ENCODE data around the gene ODAD4. TPM values are rescaled to one million over a fixed set of nuclear protein-coding genes. Genes with fewer than 3 reads are reported as not detected.
"Not testable (repeated sequence)": the region's sequence is repeated elsewhere in the genome, so short reads cannot be mapped to it uniquely, and the experiment has no call there.

The ODAD4 gene
- total RNA-seq, 8 experiments from 2014 or later = 0.31 to 10.4 (median 4.6) TPM

DNA sequence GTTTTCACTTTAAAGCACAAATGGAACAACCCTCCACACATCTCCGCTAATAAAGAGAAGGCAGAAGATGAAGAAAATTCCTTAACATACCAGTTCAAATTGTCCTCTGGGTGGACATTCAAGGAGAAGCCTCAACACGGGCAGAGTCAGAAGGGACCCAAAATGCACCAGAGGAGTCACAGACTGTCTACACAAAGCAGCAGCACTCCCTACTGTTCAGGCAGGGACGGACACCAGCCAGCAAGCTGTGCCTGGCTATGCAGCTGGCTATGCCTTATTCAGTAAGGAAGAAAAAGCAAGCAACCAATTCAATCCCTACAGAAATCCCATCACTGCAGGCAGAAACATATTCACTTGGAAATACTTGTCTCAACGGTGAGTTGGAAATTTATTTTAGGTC, 78.8 kb downstream of the ODAD4 start:
- Histone ChIP-seq H3K4me3 (no peak overlapping the region), H3K27ac (no peak overlapping the region), H3K4me1 (replicated peaks in 1 of 2) (no peaks in the 10 kb centered on the region)
- WGBS, 10 experiments = 80 to 100% (median 92%) methylated on average over 1 to 4 of the region's 4 CpGs; no CpG with 5 or more reads in 1 of the 10 experiments
- in situ Hi-C loops (cut with MboI; ENCODE audit: low pct_unique_long_range_greater_than_20kb in 2 of 9, low sequenced_read_pairs in 9 of 9, unreplicated experiment in 9 of 9) = no loop called here
- ATAC-seq (replicated peaks in 6 of 8) = peak in 2 of 8 experiments; percentile 14 to 34

DNA sequence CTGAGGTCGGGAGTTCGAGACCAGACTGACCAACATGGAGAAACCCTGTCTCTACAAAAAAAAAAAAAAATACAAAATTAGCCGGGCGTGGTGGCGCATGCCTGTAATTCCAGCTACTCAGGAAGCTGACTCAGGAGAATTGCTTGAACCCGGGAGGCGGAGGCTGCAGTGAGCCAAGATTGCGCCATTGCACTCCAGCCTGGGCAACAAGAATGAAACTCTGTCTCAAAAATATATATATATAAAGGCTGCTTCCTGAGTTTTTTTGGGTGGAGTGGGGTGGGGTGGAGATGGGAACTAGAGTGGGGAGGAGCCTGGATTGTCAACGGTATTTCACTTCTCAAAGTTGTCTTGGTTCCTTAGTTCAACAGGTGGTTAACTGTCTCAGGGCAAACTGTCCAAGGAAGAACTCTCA, 79.9 kb downstream of the ODAD4 start:
- H3K4me1 ChIP-seq (replicated peaks in 1 of 2); in situ Hi-C loops (cut with MboI; ENCODE audit: low pct_unique_long_range_greater_than_20kb in 2 of 9, low sequenced_read_pairs in 9 of 9, unreplicated experiment in 9 of 9); H3K4me3 ChIP-seq; H3K27ac ChIP-seq: not testable (repeated sequence)
- 11 to 100% (median 93%) methylated on average over 2 to 8 of the region's 9 CpGs; no CpG with 5 or more reads in 3 of the 10 experiments for WGBS, 10 experiments
- peak in 2 of 8 experiments; percentile 83 to 89 for ATAC-seq (replicated peaks in 6 of 8)

DNA sequence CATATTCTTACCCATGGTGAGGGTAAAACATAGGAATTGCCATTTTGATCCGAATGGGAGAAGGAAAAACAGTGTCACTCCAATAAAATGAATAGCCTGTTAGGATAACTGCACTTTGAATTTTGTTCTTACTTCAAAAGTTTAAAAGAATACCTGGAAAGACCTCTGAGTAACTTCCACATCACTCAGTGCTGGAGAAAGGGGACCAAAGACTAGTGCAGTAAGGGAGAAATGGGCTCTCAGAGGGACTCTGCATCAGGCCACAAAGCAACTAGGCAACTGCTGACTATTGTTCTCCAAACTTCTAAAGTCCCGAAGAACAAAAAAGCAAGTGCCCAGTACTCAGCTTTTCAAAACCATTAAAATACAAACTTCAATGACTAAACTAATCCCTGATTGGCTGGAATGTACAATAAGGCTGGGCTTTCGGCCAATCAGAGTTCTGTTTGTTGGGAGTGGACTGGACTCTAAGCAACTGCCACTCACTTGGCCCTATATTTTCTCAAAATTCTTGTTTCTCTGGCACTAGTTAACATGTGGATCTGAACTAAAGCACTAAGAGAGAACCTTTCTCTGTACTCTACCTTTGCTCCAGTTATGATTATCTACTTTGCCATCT, 80.6 kb downstream of the ODAD4 start:
- Histone ChIP-seq H3K4me3 (no peak overlapping the region), H3K27ac (no peak overlapping the region), H3K4me1 (replicated peaks in 1 of 2) (peaks cover 0 to 7% of the 10 kb centered on the region in 2 donors)
- in situ Hi-C loops (cut with MboI; ENCODE audit: low pct_unique_long_range_greater_than_20kb in 2 of 9, low sequenced_read_pairs in 9 of 9, unreplicated experiment in 9 of 9) = no loop called here
- peak in 2 of 8 experiments; percentile 13 to 35 for ATAC-seq (replicated peaks in 6 of 8)
- WGBS, 10 experiments = 60 to 100% (median 80%) methylated on average over 1 to 3 of the region's 3 CpGs; no CpG with 5 or more reads in 1 of the 10 experiments

DNA sequence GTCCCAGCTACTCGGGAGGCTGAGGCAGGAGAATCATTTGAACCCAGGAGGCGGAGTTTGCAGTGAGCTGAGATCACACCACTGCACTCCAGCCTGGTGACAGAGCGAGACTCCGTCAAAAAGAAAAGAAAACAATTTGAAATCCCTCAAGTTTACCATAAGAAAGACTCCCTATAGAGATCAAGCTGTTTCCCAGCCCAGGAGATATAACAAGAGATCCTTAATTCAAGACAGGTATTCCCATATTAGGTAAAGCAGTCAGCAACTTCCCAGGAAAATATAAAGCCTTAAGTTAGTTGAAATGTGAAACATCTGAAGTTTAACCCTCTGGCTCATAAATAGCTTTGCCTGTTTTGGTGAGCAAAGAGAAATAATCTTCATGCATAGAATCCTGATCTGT, 81.9 kb downstream of the ODAD4 start:
- ATAC-seq (replicated peaks in 6 of 8) = not testable (repeated sequence)

DNA sequence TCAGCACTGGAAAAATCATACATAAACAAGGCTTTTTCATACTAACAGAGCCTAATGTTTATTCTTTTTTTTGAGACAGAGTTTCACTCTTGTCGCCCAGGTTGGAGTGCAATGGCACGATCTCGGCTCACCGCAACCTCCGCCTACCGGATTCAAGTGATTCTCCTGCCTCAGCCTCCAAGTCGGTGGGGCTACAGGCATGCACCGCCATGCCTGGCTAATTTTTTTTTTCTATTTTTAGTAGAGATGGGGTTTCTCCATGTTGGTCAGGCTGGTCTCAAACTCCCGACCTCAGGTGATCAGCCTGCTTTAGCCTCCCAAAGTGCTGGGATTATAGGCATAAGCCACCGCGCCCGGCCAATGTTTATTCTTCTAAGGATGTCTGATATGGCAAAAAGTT, 83.3 kb downstream of the ODAD4 start:
- H3K4me3 ChIP-seq; in situ Hi-C loops (cut with MboI; ENCODE audit: low pct_unique_long_range_greater_than_20kb in 2 of 9, low sequenced_read_pairs in 9 of 9, unreplicated experiment in 9 of 9); H3K27ac ChIP-seq; ATAC-seq (replicated peaks in 6 of 8): not testable (repeated sequence)
- WGBS, 10 experiments = 88 to 100% (median 96%) methylated on average over 1 to 11 of the region's 12 CpGs; no CpG with 5 or more reads in 1 of the 10 experiments
- H3K4me1 ChIP-seq (replicated peaks in 1 of 2) = peaks cover 0 to 14% of the 10 kb centered on the region in 2 donors

More for the DNA sequence above, 81.9 kb downstream of the ODAD4 start:
- in situ Hi-C loops (cut with MboI; ENCODE audit: low pct_unique_long_range_greater_than_20kb in 2 of 9, low sequenced_read_pairs in 9 of 9, unreplicated experiment in 9 of 9); H3K27ac ChIP-seq; H3K4me1 ChIP-seq (replicated peaks in 1 of 2); H3K4me3 ChIP-seq: not testable (repeated sequence)
- whole genome bisulfite sequencing, 10 experiments = 60 to 80% methylated on average over 1 to 2 of the region's 4 CpGs; no CpG with 5 or more reads in 8 of the 10 experiments

Other genes starting within 250 kb of the ODAD4 start
- gene EIF1, start 241.7 kb upstream of the ODAD4 start, total RNA-seq = 100 to 1,000 TPM; 160 to 776 (median 444) TPM
- gene GAST, start 218.3 kb upstream of the ODAD4 start, total RNA-seq = not detected
- 10 to 100 TPM in 1 of 8 experiments, 1 to 10 TPM in 6, under 1 TPM in 1; 0.41 to 12.8 (median 2.1) TPM for gene HAP1, start 196.0 kb upstream of the ODAD4 start, total RNA-seq
- gene JUP, start 143.9 kb upstream of the ODAD4 start, total RNA-seq = 10 to 100 TPM in 7 of 8 experiments, 1 to 10 TPM in 1; 4.9 to 34.5 (median 16.8) TPM
- 10 to 100 TPM; 13.4 to 50.3 (median 20.3) TPM for gene P3H4, start 118.7 kb upstream of the ODAD4 start, total RNA-seq
- gene FKBP10, start 117.6 kb upstream of the ODAD4 start, total RNA-seq = 100 to 1,000 TPM in 4 of 8 experiments, 10 to 100 TPM in 4; 42.7 to 330 (median 97.6) TPM
- 100 to 1,000 TPM in 4 of 8 experiments, 10 to 100 TPM in 4; 55.9 to 126 (median 104) TPM for gene NT5C3B, start 94.4 kb upstream of the ODAD4 start, total RNA-seq
- under 1 TPM; 0.20 to 0.77 (median 0.32) TPM for gene KLHL10, start 92.8 kb upstream of the ODAD4 start, total RNA-seq
- gene KLHL11, start 65.2 kb upstream of the ODAD4 start, total RNA-seq = 10 to 100 TPM; 15.3 to 28.7 (median 22.8) TPM
- 100 to 1,000 TPM in 4 of 8 experiments, 10 to 100 TPM in 4; 87.0 to 283 (median 141) TPM for gene ACLY, start 11.7 kb upstream of the ODAD4 start, total RNA-seq
- gene CNP, start 36.2 kb downstream of the ODAD4 start, total RNA-seq = 10 to 100 TPM; 20.5 to 99.0 (median 51.0) TPM
- 100 to 1,000 TPM in 4 of 8 experiments, 10 to 100 TPM in 4; 56.4 to 143 (median 93.6) TPM for gene DNAJC7, start 86.8 kb downstream of the ODAD4 start, total RNA-seq
- gene NKIRAS2, start 89.5 kb downstream of the ODAD4 start, total RNA-seq = 10 to 100 TPM; 32.3 to 65.8 (median 51.8) TPM
- gene C17orf113, start 120.0 kb downstream of the ODAD4 start, total RNA-seq = 1 to 10 TPM in 5 of 8 experiments, under 1 TPM in 3; 0.25 to 2.9 (median 2.1) TPM
- 1 to 10 TPM in 5 of 8 experiments, under 1 TPM in 3; 0.51 to 4.2 (median 1.9) TPM for gene ZNF385C, start 167.9 kb downstream of the ODAD4 start, total RNA-seq
- gene DHX58, start 182.1 kb downstream of the ODAD4 start, total RNA-seq = 10 to 100 TPM in 1 of 8 experiments, 1 to 10 TPM in 4, under 1 TPM in 3; 0.33 to 29.3 (median 3.3) TPM
- gene KAT2A, start 190.8 kb downstream of the ODAD4 start, total RNA-seq = 10 to 100 TPM in 7 of 8 experiments, 1 to 10 TPM in 1; 9.1 to 48.3 (median 19.2) TPM
- under 1 TPM; 0.18 to 1.00 (median 0.51) TPM for gene HSPB9, start 192.2 kb downstream of the ODAD4 start, total RNA-seq
- gene RAB5C, start 224.4 kb downstream of the ODAD4 start, total RNA-seq = 100 to 1,000 TPM in 3 of 8 experiments, 10 to 100 TPM in 5; 52.6 to 135 (median 92.6) TPM

Data from motor neuron (in vitro differentiated cells).